GM12873 (cell line): ENCODE measurements around the gene PCBP3.

ENCODE experiments used
- CTCF ChIP-seq: IDR thresholded peaks from 2 replicates; pipeline ENCODE4 v1.5.1; 2012; ENCODE audit warnings: low read depth, mild to moderate bottlenecking, moderate library complexity, low read length, control low read depth; ENCODE audit not compliant: insufficient read depth; ENCODE audit errors: missing control alignments

PCBP3 gene

GRCh38 chr21:45909238-45909988 is 265.9 kb downstream of the PCBP3 start:
- no peak for TF ChIP-seq CTCF

GRCh38 chr21:45910155-45910547 is 266.6 kb downstream of the PCBP3 start:
- no peak for TF ChIP-seq CTCF

GRCh38 chr21:45910548-45911221 is 267.2 kb downstream of the PCBP3 start:
- TF ChIP-seq CTCF, result no peak

GRCh38 chr21:45911806-45912325 is 268.3 kb downstream of the PCBP3 start:
- TF ChIP-seq CTCF, result no peak

GRCh38 chr21:45912611-45913417 is 269.3 kb downstream of the PCBP3 start:
- TF ChIP-seq CTCF, result no peak

GRCh38 chr21:45913418-45913765 is 269.9 kb downstream of the PCBP3 start:
- no peak for TF ChIP-seq CTCF

- TF ChIP-seq CTCF, result no peak
Measured at GRCh38 chr21:45913886-45914285, 270.4 kb downstream of the PCBP3 start.
